OCI-LY1 (cell line): Measurements from ENCODE around the gene GET3.

Source experiments
- EZH2 ChIP-seq: fragments of 200-600 bp; sonication (generic), shearing (Covaris generic); IDR thresholded peaks from 2 replicates; pipeline ENCODE4 v1.8.0; 2017; ENCODE audit warnings: borderline replicate concordance, mixed run types, mild to moderate bottlenecking, antibody characterized with exemption, low read length, moderate library complexity, mixed read lengths
- TF ChIP-seq, protein P1 (sequence below): fragments of 200-600 bp; sonication (generic), shearing (Covaris generic); IDR thresholded peaks from 2 replicates; pipeline ENCODE4 v1.5.1; 2017; ENCODE audit warnings: mild to moderate bottlenecking, antibody characterized with exemption, low read length, moderate library complexity, mixed read lengths

DNA sequence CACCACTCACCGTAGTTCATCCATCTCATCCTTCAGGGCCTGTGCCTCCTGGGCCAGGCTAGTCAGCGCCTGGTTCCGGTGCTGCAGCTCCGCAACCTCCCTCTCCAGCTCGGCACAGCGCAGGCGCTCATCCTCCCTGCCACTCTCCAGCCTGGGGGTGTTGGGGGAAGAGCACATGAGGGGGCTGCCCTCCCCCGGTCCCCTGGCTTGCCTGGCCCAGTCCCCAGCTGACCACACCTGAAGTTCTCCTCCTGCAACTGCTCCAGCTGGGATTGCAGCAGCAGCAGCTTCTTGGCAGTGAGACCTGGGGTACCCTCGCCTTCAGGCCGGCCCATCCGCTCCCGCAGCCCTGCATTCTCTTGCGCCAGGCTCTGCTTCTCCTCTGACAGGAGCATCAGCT, 33.6 kb downstream of the GET3 start:
- TF ChIP-seq, protein P1, sequence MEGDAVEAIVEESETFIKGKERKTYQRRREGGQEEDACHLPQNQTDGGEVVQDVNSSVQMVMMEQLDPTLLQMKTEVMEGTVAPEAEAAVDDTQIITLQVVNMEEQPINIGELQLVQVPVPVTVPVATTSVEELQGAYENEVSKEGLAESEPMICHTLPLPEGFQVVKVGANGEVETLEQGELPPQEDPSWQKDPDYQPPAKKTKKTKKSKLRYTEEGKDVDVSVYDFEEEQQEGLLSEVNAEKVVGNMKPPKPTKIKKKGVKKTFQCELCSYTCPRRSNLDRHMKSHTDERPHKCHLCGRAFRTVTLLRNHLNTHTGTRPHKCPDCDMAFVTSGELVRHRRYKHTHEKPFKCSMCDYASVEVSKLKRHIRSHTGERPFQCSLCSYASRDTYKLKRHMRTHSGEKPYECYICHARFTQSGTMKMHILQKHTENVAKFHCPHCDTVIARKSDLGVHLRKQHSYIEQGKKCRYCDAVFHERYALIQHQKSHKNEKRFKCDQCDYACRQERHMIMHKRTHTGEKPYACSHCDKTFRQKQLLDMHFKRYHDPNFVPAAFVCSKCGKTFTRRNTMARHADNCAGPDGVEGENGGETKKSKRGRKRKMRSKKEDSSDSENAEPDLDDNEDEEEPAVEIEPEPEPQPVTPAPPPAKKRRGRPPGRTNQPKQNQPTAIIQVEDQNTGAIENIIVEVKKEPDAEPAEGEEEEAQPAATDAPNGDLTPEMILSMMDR: no peak
- TF ChIP-seq EZH2: no peak
